H1 (cell line): ENCODE data around the gene CD99. TPM values are rescaled to one million over a fixed set of nuclear protein-coding genes. Genes with fewer than 3 reads are reported as not detected.
A peak's percentile ranks its signal among the peaks of the same experiment; 100 is the strongest.

Source experiments
- CTCF ChIA-PET: fragments of 300-600 bp; sonication (Branson Sonifier 250); formaldehyde crosslinking; loops from one replicate; lab custom pipeline; 2021; ENCODE audit not compliant: partially characterized antibody; lab: Charles Lee
- POLR2A ChIA-PET: fragments of 300-600 bp; sonication (Branson Sonifier 250); formaldehyde crosslinking; loops from one replicate; lab custom pipeline; 2021; ENCODE audit warnings: inconsistent platforms; ENCODE audit not compliant: partially characterized antibody; lab: Charles Lee
- DNase-seq, 2 experiments: peaks; one replicate each; pipeline versions ENCODE4 v3.0.0 to v3.0.0-alpha.2; 2010 to 2022; ENCODE audit warnings: low spot score in 2 of 2, low read depth in 1 of 2, mixed read lengths in 1 of 2
- FAIRE-seq: peaks from 2 replicates; lab custom pipeline; 2011; peaks lifted over from hg19 to GRCh38; lab: Jason Lieb, UNC
- H2AFZ ChIP-seq: 2 replicates; pipeline ENCODE4 v1.8.1; 2012; ENCODE audit warnings: low read length, inconsistent platforms
- H2AK5ac ChIP-seq: 2 replicates; pipeline ENCODE4 v1.6.1; 2013; ENCODE audit warnings: low read depth, low read length
- H2BK120ac ChIP-seq: replicated peaks from 2 replicates; pipeline ENCODE3; 2013; ENCODE audit warnings: low read depth, low read length, inconsistent platforms
- H2BK12ac ChIP-seq: 2 replicates; pipeline ENCODE4 v1.6.1; 2013; ENCODE audit warnings: low read depth, low read length
- H2BK15ac ChIP-seq: 2 replicates; pipeline ENCODE4 v1.6.1; 2013; ENCODE audit warnings: low read length
- H2BK20ac ChIP-seq: 2 replicates; pipeline ENCODE4 v1.6.1; 2013; ENCODE audit warnings: low read length
- H2BK5ac ChIP-seq: 2 replicates; pipeline ENCODE4 v1.6.1; 2013; ENCODE audit warnings: low read depth, low read length
- H3K14ac ChIP-seq: 2 replicates; pipeline ENCODE4 v1.6.1; 2013; ENCODE audit warnings: inconsistent platforms; ENCODE audit not compliant: insufficient read length
- H3K18ac ChIP-seq: 2 replicates; pipeline ENCODE4 v1.6.1; 2013; ENCODE audit warnings: low read length; ENCODE audit errors: extremely low read depth
- H3K23ac ChIP-seq: 2 replicates; pipeline ENCODE4 v1.6.1; 2013; ENCODE audit warnings: inconsistent platforms; ENCODE audit not compliant: insufficient read length
- H3K23me2 ChIP-seq: 2 replicates; pipeline ENCODE4 v1.6.1; 2013; ENCODE audit warnings: low read depth, low read length
- H3K27ac ChIP-seq: 2 replicates; pipeline ENCODE4 v1.6.1; 2011; ENCODE audit warnings: low read depth, low read length, inconsistent platforms
- H3K27me3 ChIP-seq, 4 experiments: replicated peaks in 1 of 4; 1 replicate in 1 of 4; 2 replicates in 3 of 4; pipeline versions ENCODE4 v1.6.1 to v1.8.1; 2011 to 2013; ENCODE audit warnings: low read length in 3 of 4, mild to moderate bottlenecking in 3 of 4, inconsistent platforms in 2 of 4, mixed read lengths in 2 of 4, moderate library complexity in 1 of 4; ENCODE audit not compliant: control insufficient read depth in 3 of 4, insufficient read depth in 3 of 4; ENCODE audit errors: extremely low read depth in 1 of 4
- H3K36me3 ChIP-seq, 4 experiments: 2 replicates each; pipeline versions ENCODE4 v1.6.1 to v1.8.1; 2011 to 2013; ENCODE audit warnings: mild to moderate bottlenecking in 4 of 4, low read length in 3 of 4, moderate library complexity in 2 of 4, control low read depth in 1 of 4, inconsistent platforms in 1 of 4; ENCODE audit not compliant: insufficient read depth in 4 of 4, control insufficient read depth in 2 of 4
- H3K4ac ChIP-seq: replicated peaks from 2 replicates; pipeline ENCODE3; 2013; ENCODE audit warnings: low read length, low read depth, mixed read lengths, inconsistent platforms; ENCODE audit not compliant: insufficient read length
- H3K4me1 ChIP-seq, 4 experiments: replicated peaks in 1 of 4; 1 replicate in 1 of 4; 2 replicates in 3 of 4; pipeline versions ENCODE4 v1.6.1 to v1.8.1; 2011 to 2013; ENCODE audit warnings: low read length in 3 of 4, inconsistent platforms in 2 of 4, mixed read lengths in 1 of 4; ENCODE audit not compliant: insufficient read depth in 4 of 4, control insufficient read depth in 3 of 4
- H3K4me2 ChIP-seq, 2 experiments: 2 replicates each; pipeline versions ENCODE4 v1.6.1 to v1.8.1; 2011 to 2013; ENCODE audit warnings: low read depth in 2 of 2, low read length in 2 of 2, control low read depth in 1 of 2, inconsistent platforms in 1 of 2, mild to moderate bottlenecking in 1 of 2; ENCODE audit not compliant: insufficient read depth in 1 of 2
- H3K4me3 ChIP-seq, 4 experiments: fragments of 200-600, 300-600 bp in 1 of 4; sonication (generic), shearing (Covaris generic), sonication (Bioruptor Twin) in 1 of 4; 2 replicates each; pipeline versions ENCODE4 v1.5.1 to v1.8.1; 2011 to 2016; ENCODE audit warnings: low read length in 4 of 4, low read depth in 3 of 4, control low read depth in 2 of 4, inconsistent platforms in 2 of 4, mild to moderate bottlenecking in 2 of 4, mixed read lengths in 1 of 4, moderate library complexity in 1 of 4; ENCODE audit not compliant: insufficient read depth in 2 of 4; ENCODE audit errors: extremely low read depth in 1 of 4
- H3K56ac ChIP-seq: replicated peaks from 2 replicates; pipeline ENCODE3; 2013; ENCODE audit warnings: low read depth, mild to moderate bottlenecking, mixed read lengths, low read length, inconsistent platforms; ENCODE audit not compliant: insufficient read length
- H3K79me1 ChIP-seq: 2 replicates; pipeline ENCODE4 v1.6.1; 2013; ENCODE audit warnings: low read depth, low read length, control low read depth
- H3K79me2 ChIP-seq, 2 experiments: 2 replicates each; pipeline versions ENCODE4 v1.6.1 to v1.8.1; 2012 to 2013; ENCODE audit warnings: low read length in 2 of 2, mild to moderate bottlenecking in 2 of 2, inconsistent platforms in 1 of 2; ENCODE audit not compliant: insufficient read depth in 2 of 2, control insufficient read depth in 1 of 2
- H3K9ac ChIP-seq, 4 experiments: replicated peaks in 1 of 4; 1 replicate in 1 of 4; 2 replicates in 3 of 4; pipeline versions ENCODE4 v1.6.1 to v1.8.1; 2011 to 2013; ENCODE audit warnings: low read depth in 3 of 4, low read length in 3 of 4, control low read depth in 2 of 4, mild to moderate bottlenecking in 2 of 4, moderate library complexity in 2 of 4, inconsistent platforms in 1 of 4; ENCODE audit errors: extremely low read depth in 1 of 4
- H3K9me3 ChIP-seq, 2 experiments: 2 replicates each; pipeline versions ENCODE4 v1.6.1 to v1.8.1; 2012 to 2013; ENCODE audit warnings: mild to moderate bottlenecking in 2 of 2, moderate library complexity in 2 of 2, control low read depth in 1 of 2, inconsistent platforms in 1 of 2, low read depth in 1 of 2, low read length in 1 of 2, mixed read lengths in 1 of 2; ENCODE audit not compliant: insufficient read depth in 2 of 2
- H4K20me1 ChIP-seq, 2 experiments: replicated peaks in 1 of 2; 2 replicates each; pipeline versions ENCODE3 to v1.8.1; 2011 to 2013; ENCODE audit warnings: inconsistent platforms in 2 of 2, low read length in 2 of 2, mild to moderate bottlenecking in 1 of 2; ENCODE audit not compliant: insufficient read depth in 2 of 2, control insufficient read depth in 1 of 2
- H4K5ac ChIP-seq: 2 replicates; pipeline ENCODE4 v1.6.1; 2013; ENCODE audit warnings: low read length, low read depth, mixed read lengths, inconsistent platforms; ENCODE audit not compliant: insufficient read length
- H4K8ac ChIP-seq: 2 replicates; pipeline ENCODE4 v1.8.0; 2013; ENCODE audit warnings: mild to moderate bottlenecking, moderate library complexity, low read length, inconsistent platforms; ENCODE audit not compliant: insufficient read depth; ENCODE audit errors: extremely low read depth
- H4K91ac ChIP-seq: replicated peaks from 2 replicates; pipeline ENCODE3; 2013; ENCODE audit warnings: low read length, mixed read lengths, inconsistent platforms; ENCODE audit not compliant: insufficient read length
- POLR2AphosphoS5 ChIP-seq: IDR thresholded peaks from 2 replicates; pipeline ENCODE4 v1.6.1; 2011; ENCODE audit warnings: low read depth, low read length
- YY1 ChIP-seq: IDR thresholded peaks from 2 replicates; pipeline ENCODE4 v1.6.1; 2011; ENCODE audit warnings: low read depth, mild to moderate bottlenecking, low read length
- WGBS, 2 experiments: shearing (Covaris generic) in 1 of 2; methylation state at CpG; one replicate each; pipeline versions ENCODE4 v1.1.6 to v1.1.7; 2013 to 2015; ENCODE audit warnings: low lambda C conversion rate in 2 of 2, mixed read lengths in 2 of 2, inconsistent platforms in 1 of 2, low coverage in 1 of 2, missing lambda C conversion rate in 1 of 2; ENCODE audit not compliant: insufficient replicate concordance in 2 of 2, insufficient coverage in 1 of 2, insufficient read length in 1 of 2; ENCODE audit errors: extremely low coverage in 1 of 2, missing lambda C conversion rate in 1 of 2; 5-methylcytosine and 5-hydroxymethylcytosine counted together
- polyA plus RNA-seq, 7 experiments: library from polyadenylated mRNA; depleted of rRNA in 3 of 7; stranded (reverse) in 5 of 7; unstranded in 2 of 7; fragments of >200 nt in 5 of 7; fragments of 200-250 nt in 2 of 7; gene quantifications; 1 replicate in 5 of 7; 2 replicates in 1 of 7; 4 replicates in 1 of 7; pipeline versions ENCODE4 v1.2.1 to v1.2.3, GENCODE V29; 2011 to 2013; ENCODE audit warnings: missing spikeins in 2 of 7, mixed read lengths in 2 of 7
- total RNA-seq: library from RNA; stranded (reverse); fragmentation: NEBNext Ultra II Directional; extraction: Animal tissue kit (Norgen Biotek cat#: 25700); gene quantifications from 2 replicates; pipeline ENCODE4 v1.2.1, GENCODE V29; 2021

Gene CD99
- total and polyA plus RNA-seq, 2 of the 8 experiments (the other 6 are each of a cell fraction or from before 2014, with no cell fraction given), result 30.1 to 47.8 TPM

DNA sequence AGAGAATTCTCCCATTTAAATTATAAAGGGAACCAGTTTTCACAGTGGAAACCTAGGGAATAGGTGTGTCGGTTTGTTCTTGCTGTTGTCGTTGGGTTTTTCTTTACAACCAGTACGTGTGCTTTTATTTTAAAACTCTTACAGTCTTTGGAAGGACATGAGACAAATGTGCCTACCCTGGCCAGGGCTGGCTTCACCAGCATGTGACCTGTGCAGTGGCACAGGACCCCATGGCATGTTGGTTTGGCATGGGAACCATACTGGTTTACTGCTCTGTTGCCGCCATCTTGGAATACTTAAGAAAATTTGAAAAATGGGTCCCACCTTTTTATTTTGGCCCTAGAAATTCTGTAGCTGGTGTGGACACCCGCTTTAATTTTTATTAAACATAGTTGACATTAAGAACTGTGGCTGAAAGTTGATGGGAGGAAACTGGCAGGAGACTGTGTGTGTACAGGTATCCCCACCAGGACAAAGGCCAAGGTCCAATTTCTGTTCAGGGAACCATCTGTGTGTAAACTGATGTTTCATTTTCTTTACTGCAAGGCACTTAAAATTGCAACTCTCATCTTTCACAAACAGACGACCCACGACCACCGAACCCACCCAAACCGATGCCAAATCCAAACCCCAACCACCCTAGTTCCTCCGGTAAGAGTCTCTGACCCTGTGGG is 28.8 kb downstream of the CD99 start:
- Histone ChIP-seq H4K91ac (no peak overlapping the region), H3K4ac (no peak overlapping the region), H2BK5ac (no peak overlapping the region), H3K27me3 (no peaks in the 10 kb centered on the region), H3K4me1 (no peaks in the 10 kb centered on the region), H3K23me2 (no peaks in the 10 kb centered on the region), H3K79me2 (no peaks in the 10 kb centered on the region), H3K18ac (no peak overlapping the region), H4K20me1 (no peaks in the 10 kb centered on the region), H3K4me3 (no peak overlapping the region), H3K9me3 (no peaks in the 10 kb centered on the region), H4K5ac (no peak overlapping the region), H3K27ac (no peak overlapping the region), H3K9ac (no peak overlapping the region), H2BK15ac (no peak overlapping the region), H2AK5ac (no peak overlapping the region), H2BK20ac (no peak overlapping the region), H3K4me2 (no peak overlapping the region), H2BK12ac (no peak overlapping the region), H3K36me3 (peaks cover 3 to 10% (median 6%) of the 10 kb centered on the region in 4 experiments; a peak in 4 of 8 replicates), H3K23ac (no peak overlapping the region), H2AFZ (no peak overlapping the region), H4K8ac (no peak overlapping the region), H3K14ac (no peak overlapping the region), H2BK120ac (no peak overlapping the region), H3K56ac (no peak overlapping the region), H3K79me1 (no peaks in the 10 kb centered on the region)
- WGBS, 2 experiments, result 92% methylated on average over 10 of the region's 10 CpGs; no CpG with 5 or more reads in 1 of the 2 experiments
- CTCF ChIA-PET, result no interaction called here
- TF ChIP-seq YY1, result 0 out of 2 replicates have a peak, but pooled peaks have one; percentile 20
- TF ChIP-seq POLR2AphosphoS5, result no peak
- FAIRE-seq (no peak), DNase-seq (no peak)
- POLR2A ChIA-PET, result no interaction called here
